HUES6 (cell line): ENCODE results near the gene ZKSCAN2.

Source experiments
- H3K27ac ChIP-seq: 2 replicates; pipeline ENCODE4 v1.7.0; 2013; ENCODE audit warnings: low read depth, mild to moderate bottlenecking, low read length, inconsistent platforms
- H3K27me3 ChIP-seq: 2 replicates; pipeline ENCODE4 v1.6.1; 2013; ENCODE audit warnings: low read length; ENCODE audit not compliant: control insufficient read depth, insufficient read depth
- H3K36me3 ChIP-seq: 2 replicates; pipeline ENCODE4 v1.6.1; 2013; ENCODE audit warnings: low read length; ENCODE audit not compliant: control insufficient read depth, insufficient read depth
- H3K4me1 ChIP-seq: 2 replicates; pipeline ENCODE4 v1.6.1; 2013; ENCODE audit warnings: low read length; ENCODE audit not compliant: control insufficient read depth, insufficient read depth
- H3K4me3 ChIP-seq: 2 replicates; pipeline ENCODE4 v1.5.1; 2013; ENCODE audit warnings: low read depth, low read length
- H3K9ac ChIP-seq: one replicate; pipeline ENCODE4 v1.6.1; 2013; ENCODE audit warnings: mild to moderate bottlenecking, low read length
- H3K9me3 ChIP-seq: 2 replicates; pipeline ENCODE4 v1.6.1; 2013; ENCODE audit warnings: low read depth, low read length; ENCODE audit not compliant: control insufficient read depth, insufficient read depth

The ZKSCAN2 gene

GRCh38 chr16:25223964-25224363 is 33.7 kb downstream of the ZKSCAN2 start:
- H3K9ac ChIP-seq: no peak overlapping the region
- H3K36me3 ChIP-seq: no peaks in the 10 kb centered on the region
- H3K4me1 ChIP-seq: peaks cover 4% of the 10 kb centered on the region; the same call in 1 of the 2 replicates

DNA sequence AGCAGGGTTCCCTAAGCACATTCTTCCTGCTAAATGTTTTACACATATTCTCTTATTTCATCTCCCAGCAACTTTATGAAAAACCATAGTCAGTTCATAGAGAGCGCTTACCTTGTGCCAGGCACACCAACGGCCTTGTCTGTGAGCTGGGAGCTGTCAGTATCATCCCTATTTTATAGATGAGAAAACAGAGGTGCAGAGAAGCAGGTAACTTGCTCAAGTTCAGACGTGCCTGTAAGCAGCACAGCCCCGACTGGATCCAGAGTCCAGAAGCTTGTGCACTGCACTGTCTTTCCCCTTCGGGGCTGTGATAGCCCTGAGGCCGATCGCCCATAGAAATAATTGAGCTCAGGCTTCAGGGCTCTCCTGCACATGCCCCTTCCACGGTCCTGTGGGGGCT is 34.7 kb downstream of the ZKSCAN2 start:
- Histone ChIP-seq H3K4me1 (no peaks in the 10 kb centered on the region), H3K27me3 (no peaks in the 10 kb centered on the region), H3K9ac (no peak overlapping the region), H3K9me3 (no peaks in the 10 kb centered on the region), H3K4me3 (no peak overlapping the region), H3K36me3 (no peaks in the 10 kb centered on the region), H3K27ac (no peak overlapping the region)

More at GRCh38 chr16:25223964-25224363, 33.7 kb downstream of the ZKSCAN2 start:
- Histone ChIP-seq H3K27me3 (no peaks in the 10 kb centered on the region), H3K4me3 (no peak overlapping the region), H3K9me3 (no peaks in the 10 kb centered on the region), H3K27ac (no peak overlapping the region)

DNA sequence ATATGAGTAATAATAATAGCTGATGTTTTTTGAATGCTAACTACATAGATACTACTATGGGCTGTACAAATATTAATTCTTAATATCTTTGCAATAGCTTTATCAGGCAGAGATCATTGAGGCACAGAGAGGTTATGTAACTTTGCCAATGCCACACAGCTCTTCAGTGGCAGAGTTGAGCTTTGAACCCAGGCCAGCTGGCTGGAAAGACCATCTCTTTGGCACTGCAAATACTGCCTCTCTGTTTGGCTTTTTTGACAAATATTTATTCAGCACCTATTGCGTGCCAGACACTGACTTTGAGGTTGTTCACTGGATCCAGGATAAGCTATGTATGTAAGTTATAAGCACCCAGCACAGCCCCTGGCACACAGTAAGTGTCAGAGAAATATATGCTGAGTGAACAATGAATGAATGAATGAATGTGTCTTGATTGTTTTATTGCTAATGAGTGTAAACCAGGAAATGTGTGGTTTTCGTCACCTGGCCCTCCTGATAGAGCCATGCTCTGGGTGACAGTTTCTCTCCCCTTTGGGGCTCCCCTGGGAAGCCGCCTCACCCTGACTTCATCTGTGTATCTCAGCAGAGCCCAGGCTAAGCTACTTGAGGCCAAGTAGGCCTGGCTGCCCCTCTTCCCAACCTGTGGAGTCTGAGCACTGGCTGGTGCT is 38.4 kb downstream of the ZKSCAN2 start:
- Histone ChIP-seq H3K9ac (no peak overlapping the region), H3K9me3 (no peaks in the 10 kb centered on the region), H3K4me3 (no peak overlapping the region), H3K36me3 (no peaks in the 10 kb centered on the region), H3K27me3 (no peaks in the 10 kb centered on the region), H3K27ac (no peak overlapping the region), H3K4me1 (no peaks in the 10 kb centered on the region)

DNA sequence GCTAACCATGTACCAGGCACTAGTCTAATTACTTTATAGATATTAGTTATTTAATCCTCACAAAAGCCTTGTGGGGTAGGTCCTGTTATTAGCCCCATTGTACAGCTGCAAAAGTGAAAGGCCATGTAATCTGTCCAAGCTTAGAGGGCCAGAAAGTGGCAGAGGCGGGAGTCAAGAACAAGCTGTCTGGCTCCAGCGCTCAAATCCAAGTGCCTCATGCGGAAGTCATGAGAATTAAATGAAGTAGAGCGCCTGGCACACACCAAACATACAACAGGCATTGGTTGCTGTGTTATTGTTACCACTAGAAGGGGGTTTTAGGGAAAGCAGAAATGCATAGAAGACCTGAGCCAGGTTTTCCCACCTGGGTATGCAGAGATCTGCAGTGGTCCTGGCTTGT is 39.7 kb downstream of the ZKSCAN2 start:
- no peaks in the 10 kb centered on the region for H3K9me3 ChIP-seq
- H3K4me1 ChIP-seq: no peaks in the 10 kb centered on the region
- H3K27me3 ChIP-seq: no peaks in the 10 kb centered on the region
- H3K27ac ChIP-seq: no peak overlapping the region
- H3K4me3 ChIP-seq: no peak overlapping the region
- no peak overlapping the region for H3K9ac ChIP-seq
- no peaks in the 10 kb centered on the region for H3K36me3 ChIP-seq

DNA sequence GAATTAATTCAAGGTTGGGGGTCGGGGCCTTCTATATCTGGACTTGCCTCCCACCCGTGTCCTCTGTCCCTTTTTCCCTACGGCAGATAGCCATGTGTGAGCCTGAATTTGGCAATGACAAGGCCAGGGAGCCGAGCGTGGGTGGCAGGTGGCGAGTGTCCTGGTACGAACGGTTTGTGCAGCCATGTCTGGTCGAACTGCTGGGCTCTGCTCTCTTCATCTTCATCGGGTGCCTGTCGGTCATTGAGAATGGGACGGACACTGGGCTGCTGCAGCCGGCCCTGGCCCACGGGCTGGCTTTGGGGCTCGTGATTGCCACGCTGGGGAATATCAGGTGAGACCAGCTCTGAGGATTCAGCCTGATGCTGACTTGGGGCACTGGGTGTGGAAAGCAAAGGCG is 40.5 kb downstream of the ZKSCAN2 start:
- Histone ChIP-seq H3K27me3 (no peaks in the 10 kb centered on the region), H3K9me3 (no peaks in the 10 kb centered on the region), H3K36me3 (no peaks in the 10 kb centered on the region), H3K4me3 (no peak overlapping the region), H3K9ac (no peak overlapping the region), H3K27ac (no peak overlapping the region), H3K4me1 (no peaks in the 10 kb centered on the region)

DNA sequence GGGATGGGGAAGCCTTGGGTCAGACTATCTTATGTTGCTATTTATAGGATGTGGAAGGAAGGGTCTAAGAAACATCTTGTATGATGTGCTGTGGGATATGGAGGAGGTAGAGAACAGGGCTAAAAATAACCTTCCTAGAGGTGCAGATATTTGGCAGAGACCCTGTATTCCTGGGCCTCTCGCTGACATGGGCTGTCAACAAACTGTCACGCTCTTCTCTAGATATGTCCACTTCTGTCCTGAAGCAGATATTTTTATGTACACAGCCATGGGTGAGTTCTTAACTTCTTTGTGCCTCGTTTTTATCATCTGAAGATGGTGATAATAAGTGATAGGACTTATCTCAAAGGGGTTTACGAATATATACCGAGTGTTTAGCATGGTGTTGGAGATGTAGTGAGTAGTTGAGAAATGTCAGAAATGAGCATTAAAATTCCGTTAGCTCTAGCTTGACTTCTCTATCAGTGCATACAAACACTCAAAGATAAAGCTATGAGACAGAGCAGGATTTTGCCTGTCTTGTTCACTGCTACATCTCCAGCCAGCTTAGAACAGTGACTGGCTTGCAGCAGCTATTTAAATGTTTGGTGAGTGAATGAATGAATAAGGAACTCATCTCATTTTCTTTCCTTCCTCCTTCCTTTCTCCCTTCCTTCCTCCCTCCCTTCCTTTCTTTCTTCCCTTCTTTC is 43.8 kb downstream of the ZKSCAN2 start:
- Histone ChIP-seq H3K9me3 (no peaks in the 10 kb centered on the region), H3K9ac (no peak overlapping the region), H3K27ac (no peak overlapping the region), H3K4me1 (no peaks in the 10 kb centered on the region), H3K27me3 (no peaks in the 10 kb centered on the region), H3K36me3 (no peaks in the 10 kb centered on the region), H3K4me3 (no peak overlapping the region)

- no peak overlapping the region for H3K9ac ChIP-seq
These were observed 45.0 kb downstream of the ZKSCAN2 start for GRCh38 chr16:25212636-25213035.

GRCh38 chr16:25210758-25211157 is 46.9 kb downstream of the ZKSCAN2 start:
- Histone ChIP-seq H3K9me3 (no peaks in the 10 kb centered on the region), H3K36me3 (no peaks in the 10 kb centered on the region), H3K4me3 (no peak overlapping the region), H3K27ac (no peak overlapping the region), H3K27me3 (no peaks in the 10 kb centered on the region), H3K4me1 (no peaks in the 10 kb centered on the region), H3K9ac (no peak overlapping the region)

More at GRCh38 chr16:25212636-25213035, 45.0 kb downstream of the ZKSCAN2 start:
- Histone ChIP-seq H3K36me3 (no peaks in the 10 kb centered on the region), H3K4me3 (no peak overlapping the region), H3K27ac (no peak overlapping the region), H3K27me3 (no peaks in the 10 kb centered on the region), H3K4me1 (no peaks in the 10 kb centered on the region), H3K9me3 (no peaks in the 10 kb centered on the region)

GRCh38 chr16:25199457-25199856 is 58.2 kb downstream of the ZKSCAN2 start:
- no peaks in the 10 kb centered on the region for H3K4me1 ChIP-seq
- no peaks in the 10 kb centered on the region for H3K36me3 ChIP-seq
- no peak overlapping the region for H3K27ac ChIP-seq
- H3K9ac ChIP-seq: no peak overlapping the region
- H3K9me3 ChIP-seq: no peaks in the 10 kb centered on the region
- H3K4me3 ChIP-seq: no peak overlapping the region
- no peaks in the 10 kb centered on the region for H3K27me3 ChIP-seq

- Histone ChIP-seq H3K27ac (no peak overlapping the region), H3K9ac (no peak overlapping the region), H3K9me3 (no peaks in the 10 kb centered on the region), H3K36me3 (no peaks in the 10 kb centered on the region), H3K27me3 (no peaks in the 10 kb centered on the region), H3K4me3 (no peak overlapping the region), H3K4me1 (no peaks in the 10 kb centered on the region)
These were observed 59.6 kb downstream of the ZKSCAN2 start for GRCh38 chr16:25198021-25198420.

DNA sequence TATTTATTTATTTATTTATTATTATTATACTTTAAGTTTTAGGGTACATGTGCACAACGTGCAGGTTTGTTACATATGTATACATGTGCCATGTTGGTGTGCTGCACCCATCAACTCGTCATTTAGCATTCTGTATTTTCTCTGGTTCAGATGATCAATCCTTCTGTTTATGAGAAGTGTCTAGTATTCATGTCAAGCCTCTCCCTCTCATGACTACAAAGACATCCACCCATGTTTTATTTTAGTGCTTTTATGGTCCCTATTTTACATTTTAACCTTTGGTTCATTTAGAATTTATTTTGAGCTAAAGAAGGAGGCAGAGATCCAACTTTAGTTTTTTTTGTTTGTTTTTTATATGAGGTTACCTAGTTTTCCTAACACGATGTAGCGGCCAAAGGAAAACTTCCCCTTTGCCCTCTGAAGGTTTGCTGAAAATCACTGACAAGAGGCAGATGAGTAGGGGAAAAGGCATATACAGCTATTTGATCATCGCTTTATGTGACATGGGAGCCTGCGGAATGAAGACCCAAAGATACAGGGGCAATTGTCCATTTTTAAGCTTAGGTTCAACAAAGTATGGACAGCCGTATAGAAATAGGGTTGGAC is 63.3 kb downstream of the ZKSCAN2 start:
- no peak overlapping the region for H3K9ac ChIP-seq
- no peak overlapping the region for H3K4me3 ChIP-seq
- H3K27ac ChIP-seq: no peak overlapping the region
- H3K27me3 ChIP-seq: no peaks in the 10 kb centered on the region
- H3K36me3 ChIP-seq: no peaks in the 10 kb centered on the region
- no peaks in the 10 kb centered on the region for H3K9me3 ChIP-seq
- no peaks in the 10 kb centered on the region for H3K4me1 ChIP-seq
